ENCODE results near the gene ZFP36L1. TPM values are rescaled to one million over a fixed set of nuclear protein-coding genes. Genes with fewer than 3 reads are reported as not detected.

The ZFP36L1 gene
- total and polyA plus RNA-seq, 2 donors (not counting 3 experiments of a cell fraction or from before 2014, with no cell fraction given), result 46.0 to 89.6 TPM

DNA sequence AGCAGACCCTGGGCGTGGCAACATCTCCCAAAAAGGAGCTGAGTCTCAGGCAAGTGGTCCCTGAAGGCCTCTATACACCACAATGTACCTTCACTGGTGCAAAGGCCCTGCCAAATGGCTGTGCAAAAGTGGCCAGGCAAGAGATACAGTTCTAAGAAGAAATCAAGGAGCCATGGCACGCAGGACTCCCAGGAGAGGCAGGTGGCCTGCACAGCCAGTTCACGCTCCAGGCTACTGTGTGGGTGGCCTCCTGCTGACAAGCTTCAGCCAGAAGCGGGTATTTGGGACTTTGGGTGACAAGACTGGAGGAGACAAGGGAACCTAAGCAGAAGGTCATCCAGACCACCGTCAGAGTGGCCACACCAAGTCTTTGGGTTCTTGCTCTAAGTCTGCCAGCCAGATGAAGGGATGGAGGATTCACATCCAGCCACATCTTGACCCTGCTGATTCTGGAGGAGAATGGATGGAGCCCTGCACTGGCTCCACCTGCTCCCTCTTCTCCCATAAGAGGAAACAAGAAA, 20.5 kb upstream of the ZFP36L1 start:
- Histone ChIP-seq H3K4me3 (replicated peaks in 1 of 3; ENCODE audit: insufficient read depth in 1 of 3, low read depth in 1 of 3, low read length in 3 of 3) (no peak overlapping the region), H3K79me2 (ENCODE audit: control insufficient read depth, insufficient read depth, low read length) (peaks cover 2% of the 10 kb centered on the region), H3K27ac (ENCODE audit: insufficient read depth, low read depth, low read length) (no peak overlapping the region), H4K20me1 (replicated peaks; ENCODE audit: control insufficient read depth, extremely low read depth, insufficient read depth, low read length) (no peaks in the 10 kb centered on the region), H3K9me3 (replicated peaks; ENCODE audit: control insufficient read depth, insufficient read depth, low read length) (no peaks in the 10 kb centered on the region), H3K9ac (replicated peaks; ENCODE audit: extremely low read depth, insufficient read depth, low read length) (no peak overlapping the region), H3K27me3 (ENCODE audit: control insufficient read depth in 2 of 2, insufficient read depth in 2 of 2, low read length in 2 of 2) (no peaks in the 10 kb centered on the region), H3K4me1 (ENCODE audit: control insufficient read depth, extremely low read depth, insufficient read depth, low read length) (peaks cover 21% of the 10 kb centered on the region), H3K9me1 (replicated peaks; ENCODE audit: control insufficient read depth, extremely low read depth, insufficient read depth, low read length) (no peaks in the 10 kb centered on the region), H3K36me3 (ENCODE audit: control insufficient read depth in 2 of 2, extremely low read depth in 1 of 2, insufficient read depth in 2 of 2, low read length in 2 of 2) (no peaks in the 10 kb centered on the region), H2AFZ (ENCODE audit: low read depth, low read length) (no peak overlapping the region), H3K4me2 (ENCODE audit: insufficient read depth, low read length) (no peak overlapping the region)
- intact Hi-C loops (cut with micrococcal nuclease), result no loop called here
- POLR2A ChIA-PET, result interaction anchor here (4.3 kb wide), 1 partner anchor 21 kb away, joined by 75 read pairs; the partner anchor contains the start of gene ZFP36L1
- DNase-seq (ENCODE audit: low read depth, low spot score), result no peak
- no peak for FAIRE-seq
- CTCF ChIA-PET, result interaction anchor here (0.7 to 3.4 kb wide), 4 partner anchors 18 to 869 kb away, joined by 3 to 37 read pairs (median 19); no protein-coding TSS in a partner anchor
- no TSS peak for BruUV-seq (replicated peaks)
- dilution Hi-C loops (cut with MboI; ENCODE audit: extremely low pct_ligation_motif_present, low sequenced_read_pairs), result loop anchor here (25.0 kb wide), 1 partner anchor 876 kb away; no protein-coding TSS in a partner anchor
- TF ChIP-seq JUN (IDR thresholded peaks at IDR 0.05; ENCODE audit: borderline replicate concordance, insufficient read depth, insufficient read length, low read depth) (no peak), MYC (IDR thresholded peaks at IDR 0.05; ENCODE audit: low read depth, low read length) (no peak), FOS (IDR thresholded peaks at IDR 0.05; ENCODE audit: borderline replicate concordance, insufficient read depth, low read length) (no peak), EZH2 (IDR thresholded peaks at IDR 0.05; ENCODE audit: borderline replicate concordance, low read depth, low read length, severe bottlenecking) (no peak), POLR2A (IDR thresholded peaks at IDR 0.05; ENCODE audit: low read depth, low read length) (no peak), POLR2AphosphoS5 (IDR thresholded peaks at IDR 0.05; ENCODE audit: insufficient read depth, low read depth, low read length) (no peak)
- TF ChIP-seq, protein P1, sequence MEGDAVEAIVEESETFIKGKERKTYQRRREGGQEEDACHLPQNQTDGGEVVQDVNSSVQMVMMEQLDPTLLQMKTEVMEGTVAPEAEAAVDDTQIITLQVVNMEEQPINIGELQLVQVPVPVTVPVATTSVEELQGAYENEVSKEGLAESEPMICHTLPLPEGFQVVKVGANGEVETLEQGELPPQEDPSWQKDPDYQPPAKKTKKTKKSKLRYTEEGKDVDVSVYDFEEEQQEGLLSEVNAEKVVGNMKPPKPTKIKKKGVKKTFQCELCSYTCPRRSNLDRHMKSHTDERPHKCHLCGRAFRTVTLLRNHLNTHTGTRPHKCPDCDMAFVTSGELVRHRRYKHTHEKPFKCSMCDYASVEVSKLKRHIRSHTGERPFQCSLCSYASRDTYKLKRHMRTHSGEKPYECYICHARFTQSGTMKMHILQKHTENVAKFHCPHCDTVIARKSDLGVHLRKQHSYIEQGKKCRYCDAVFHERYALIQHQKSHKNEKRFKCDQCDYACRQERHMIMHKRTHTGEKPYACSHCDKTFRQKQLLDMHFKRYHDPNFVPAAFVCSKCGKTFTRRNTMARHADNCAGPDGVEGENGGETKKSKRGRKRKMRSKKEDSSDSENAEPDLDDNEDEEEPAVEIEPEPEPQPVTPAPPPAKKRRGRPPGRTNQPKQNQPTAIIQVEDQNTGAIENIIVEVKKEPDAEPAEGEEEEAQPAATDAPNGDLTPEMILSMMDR (IDR thresholded peaks at IDR 0.05; ENCODE audit: extremely low read depth in 1 of 2, insufficient read depth in 1 of 2, low read depth in 1 of 2, low read length in 2 of 2), result no peak
- TF ChIP-seq, protein P2, sequence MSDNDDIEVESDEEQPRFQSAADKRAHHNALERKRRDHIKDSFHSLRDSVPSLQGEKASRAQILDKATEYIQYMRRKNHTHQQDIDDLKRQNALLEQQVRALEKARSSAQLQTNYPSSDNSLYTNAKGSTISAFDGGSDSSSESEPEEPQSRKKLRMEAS (IDR thresholded peaks at IDR 0.05; ENCODE audit: insufficient read depth, insufficient read length), result no peak

All from endothelial cell of umbilical vein (primary cell).